ENCODE results near the gene SLC4A9. TPM values are rescaled to one million over a fixed set of nuclear protein-coding genes. Genes with fewer than 3 reads are reported as not detected.

SLC4A9 gene
- polyA plus RNA-seq, 3 donors: 0.28 TPM; not detected in 2

- H3K9me3 Mint-ChIP-seq: no peaks in the 10 kb centered on the region
- Histone ChIP-seq H2AFZ (ENCODE audit: insufficient read depth, low read depth, low read length, poor library complexity, severe bottlenecking) (no peak overlapping the region), H4K20me1 (ENCODE audit: insufficient read depth, low read length) (no peaks in the 10 kb centered on the region), H3K79me2 (ENCODE audit: insufficient read depth, low read length) (no peaks in the 10 kb centered on the region), H3K9ac (ENCODE audit: insufficient read depth, low read length, poor library complexity, severe bottlenecking) (no peak overlapping the region), H3K4me1 (ENCODE audit: control insufficient read depth in 1 of 2, insufficient read depth in 2 of 2, low read length in 2 of 2) (peaks cover 4 to 5% of the 10 kb centered on the region in 2 donors), H3K9me3 (replicated peaks in 1 of 2; ENCODE audit: control insufficient read depth in 1 of 2, insufficient read depth in 1 of 2, low read length in 2 of 2) (no peaks in the 10 kb centered on the region), H3K36me3 (replicated peaks in 1 of 2; ENCODE audit: control insufficient read depth in 1 of 2, insufficient read depth in 2 of 2, low read length in 2 of 2) (no peaks in the 10 kb centered on the region), H3K4me3 (replicated peaks in 1 of 3; ENCODE audit: low read depth in 2 of 3, low read length in 3 of 3) (no peak overlapping the region), H3K27me3 (ENCODE audit: control insufficient read depth in 2 of 2, insufficient read depth in 2 of 2, low read length in 2 of 2) (no peaks in the 10 kb centered on the region), H3K27ac (ENCODE audit: low read depth in 1 of 2, low read length in 2 of 2) (no peak overlapping the region), H3K4me2 (replicated peaks; ENCODE audit: extremely low read depth, low read length, poor library complexity, severe bottlenecking) (no peak overlapping the region)
- H3K4me3 Mint-ChIP-seq: no peak overlapping the region
- H3K4me1 Mint-ChIP-seq: peaks cover 5% of the 10 kb centered on the region
- DNase-seq: no peak
- WGBS (ENCODE audit: insufficient coverage): 100% methylated on average over 1 of the region's 3 CpGs
- intact Hi-C loops (cut with micrococcal nuclease): loop anchor here in 1 of 2 donors (10.0 kb wide), 1 partner anchor 350 kb away; no protein-coding TSS in a partner anchor
- H3K36me3 Mint-ChIP-seq: no peaks in the 10 kb centered on the region
- peaks cover 2 to 6% (median 3%) of the 10 kb centered on the region in 3 donors for H3K27me3 Mint-ChIP-seq (ENCODE audit: low read depth in 3 of 3)
- H3K27ac Mint-ChIP-seq: no peak overlapping the region
- TF ChIP-seq, protein P1, sequence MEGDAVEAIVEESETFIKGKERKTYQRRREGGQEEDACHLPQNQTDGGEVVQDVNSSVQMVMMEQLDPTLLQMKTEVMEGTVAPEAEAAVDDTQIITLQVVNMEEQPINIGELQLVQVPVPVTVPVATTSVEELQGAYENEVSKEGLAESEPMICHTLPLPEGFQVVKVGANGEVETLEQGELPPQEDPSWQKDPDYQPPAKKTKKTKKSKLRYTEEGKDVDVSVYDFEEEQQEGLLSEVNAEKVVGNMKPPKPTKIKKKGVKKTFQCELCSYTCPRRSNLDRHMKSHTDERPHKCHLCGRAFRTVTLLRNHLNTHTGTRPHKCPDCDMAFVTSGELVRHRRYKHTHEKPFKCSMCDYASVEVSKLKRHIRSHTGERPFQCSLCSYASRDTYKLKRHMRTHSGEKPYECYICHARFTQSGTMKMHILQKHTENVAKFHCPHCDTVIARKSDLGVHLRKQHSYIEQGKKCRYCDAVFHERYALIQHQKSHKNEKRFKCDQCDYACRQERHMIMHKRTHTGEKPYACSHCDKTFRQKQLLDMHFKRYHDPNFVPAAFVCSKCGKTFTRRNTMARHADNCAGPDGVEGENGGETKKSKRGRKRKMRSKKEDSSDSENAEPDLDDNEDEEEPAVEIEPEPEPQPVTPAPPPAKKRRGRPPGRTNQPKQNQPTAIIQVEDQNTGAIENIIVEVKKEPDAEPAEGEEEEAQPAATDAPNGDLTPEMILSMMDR (IDR thresholded peaks at IDR 0.05): no peak
Observed at GRCh38 chr5:140365282-140365681, 5.3 kb downstream of the SLC4A9 start.

- DNase-seq: no peak
- H3K9ac ChIP-seq (ENCODE audit: insufficient read depth, low read length, poor library complexity, severe bottlenecking): no peak overlapping the region
- H3K27me3 ChIP-seq (ENCODE audit: control insufficient read depth in 2 of 2, insufficient read depth in 2 of 2, low read length in 2 of 2): no peaks in the 10 kb centered on the region
- H3K4me2 ChIP-seq (replicated peaks; ENCODE audit: extremely low read depth, low read length, poor library complexity, severe bottlenecking): no peak overlapping the region
- H3K4me3 Mint-ChIP-seq: no peak overlapping the region
- no peaks in the 10 kb centered on the region for H3K36me3 Mint-ChIP-seq
- H3K9me3 Mint-ChIP-seq: no peaks in the 10 kb centered on the region
- H3K9me3 ChIP-seq (replicated peaks in 1 of 2; ENCODE audit: control insufficient read depth in 1 of 2, insufficient read depth in 1 of 2, low read length in 2 of 2): no peaks in the 10 kb centered on the region
- 94% methylated on average over 2 of the region's 4 CpGs for WGBS (ENCODE audit: insufficient coverage)
- no peak overlapping the region for H3K27ac ChIP-seq (ENCODE audit: low read depth in 1 of 2, low read length in 2 of 2)
- H2AFZ ChIP-seq (ENCODE audit: insufficient read depth, low read depth, low read length, poor library complexity, severe bottlenecking): no peak overlapping the region
- H3K4me3 ChIP-seq (replicated peaks in 1 of 3; ENCODE audit: low read depth in 2 of 3, low read length in 3 of 3): no peak overlapping the region
- no peak overlapping the region for H3K27ac Mint-ChIP-seq
- H3K36me3 ChIP-seq (replicated peaks in 1 of 2; ENCODE audit: control insufficient read depth in 1 of 2, insufficient read depth in 2 of 2, low read length in 2 of 2): no peaks in the 10 kb centered on the region
- H3K27me3 Mint-ChIP-seq (ENCODE audit: low read depth in 3 of 3): peaks cover 2 to 6% (median 3%) of the 10 kb centered on the region in 3 donors
- peaks cover 5% of the 10 kb centered on the region for H3K4me1 Mint-ChIP-seq
- intact Hi-C loops (cut with micrococcal nuclease): loop anchor here in 1 of 2 donors (10.0 kb wide), 1 partner anchor 349 kb away; no protein-coding TSS in a partner anchor
- peaks cover 4 to 5% of the 10 kb centered on the region in 2 donors for H3K4me1 ChIP-seq (ENCODE audit: control insufficient read depth in 1 of 2, insufficient read depth in 2 of 2, low read length in 2 of 2)
- no peaks in the 10 kb centered on the region for H3K79me2 ChIP-seq (ENCODE audit: insufficient read depth, low read length)
- no peaks in the 10 kb centered on the region for H4K20me1 ChIP-seq (ENCODE audit: insufficient read depth, low read length)
- TF ChIP-seq, protein P1 (IDR thresholded peaks at IDR 0.05): no peak
Observed at GRCh38 chr5:140365941-140366340, 5.9 kb downstream of the SLC4A9 start.

All from CD14-positive monocyte (primary cell).